GM12891 (cell line): Measurements from ENCODE around the gene HOXA11.

Source experiments
- POLR2A ChIP-seq: IDR thresholded peaks from 2 replicates; pipeline ENCODE4 v1.6.1; 2011; ENCODE audit warnings: low read depth, low read length, control low read depth
- POLR2AphosphoS5 ChIP-seq: IDR thresholded peaks from 2 replicates; pipeline ENCODE4 v1.6.1; 2011; ENCODE audit warnings: low read depth, low read length, control low read depth
- SPI1 ChIP-seq: IDR thresholded peaks from 2 replicates; pipeline ENCODE4 v1.6.1; 2011; ENCODE audit warnings: low read depth, low read length, control low read depth
- TAF1 ChIP-seq: IDR thresholded peaks from 2 replicates; pipeline ENCODE4 v1.6.1; 2011; ENCODE audit warnings: low read depth, low read length, control low read depth

DNA sequence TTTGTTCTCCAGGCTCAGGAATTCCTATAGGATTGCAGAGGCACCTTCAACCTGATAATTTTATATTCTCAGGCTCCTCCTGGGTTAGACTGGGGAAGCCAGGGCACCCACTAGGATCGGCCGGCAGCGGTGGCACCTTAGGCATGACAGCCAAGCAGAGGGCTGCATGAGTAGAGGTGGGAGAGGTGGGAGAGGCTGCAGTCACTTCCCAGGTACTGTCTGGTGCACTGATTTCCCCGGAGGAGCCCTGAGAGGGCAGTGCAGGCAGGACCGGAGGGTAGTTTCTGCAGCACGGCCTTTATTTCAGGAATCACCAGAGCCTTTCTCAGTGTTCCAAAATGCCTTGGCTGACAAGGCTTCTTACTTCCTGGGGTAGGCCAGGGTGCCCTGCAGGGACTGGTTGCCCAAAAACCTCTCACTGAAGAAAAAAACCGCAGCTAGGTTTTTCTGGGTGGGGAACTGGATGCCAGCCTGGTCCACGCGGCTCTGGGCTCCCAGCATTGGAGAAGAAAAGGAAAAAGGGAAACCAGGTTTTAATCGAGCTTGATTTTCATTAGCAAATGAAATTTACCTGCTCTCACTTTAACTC, 18.4 kb upstream of the HOXA11 start:
- no peak for TF ChIP-seq TAF1
- TF ChIP-seq POLR2A: no peak
- no peak for TF ChIP-seq POLR2AphosphoS5
- TF ChIP-seq SPI1: no peak
